HL-60 (cell line): ENCODE measurements around the gene HMSD.

Experiments
- CTCF ChIP-seq: IDR thresholded peaks from one replicate; pipeline ENCODE4 v1.5.1; 2011; ENCODE audit warnings: low read length, control low read depth, inconsistent platforms; ENCODE audit not compliant: insufficient read depth
- POLR2AphosphoS5 ChIP-seq: IDR thresholded peaks from 2 replicates; pipeline ENCODE4 v1.6.1; 2012; ENCODE audit warnings: low read depth
- REST ChIP-seq: IDR thresholded peaks from 2 replicates; pipeline ENCODE4 v1.6.1; 2012; ENCODE audit warnings: low read depth; ENCODE audit not compliant: insufficient replicate concordance

GRCh38 chr18:63999871-64000270 lies 50.8 kb downstream of the HMSD start:
- TF ChIP-seq CTCF, result no peak
- TF ChIP-seq POLR2AphosphoS5, result no peak
- no peak for TF ChIP-seq REST
